ENCODE results near the gene CDV3.

DNA sequence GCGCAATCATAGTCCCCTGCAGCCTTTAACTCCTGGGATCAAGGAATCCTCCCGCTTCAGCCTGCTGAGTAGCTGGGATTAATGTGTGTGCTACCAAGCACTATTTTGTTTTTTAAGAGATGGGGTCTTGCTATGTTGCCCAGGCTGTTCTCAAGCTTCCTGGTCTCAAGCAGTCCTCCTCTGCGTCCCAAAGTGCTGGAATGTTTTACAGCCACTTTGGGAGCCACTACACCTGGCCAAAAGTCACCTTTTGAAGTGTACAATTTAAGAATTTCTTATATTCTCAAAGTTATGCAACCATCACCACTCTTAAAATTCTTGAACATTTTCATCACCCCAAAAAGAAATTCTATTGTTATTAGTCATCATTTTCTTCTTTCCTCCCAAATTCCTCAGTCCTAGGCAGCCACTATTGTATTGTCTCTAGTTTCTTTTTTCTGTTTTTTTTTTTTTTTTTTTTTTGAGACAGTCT, 17.8 kb downstream of the CDV3 start:
- TF ChIP-seq, protein P1, sequence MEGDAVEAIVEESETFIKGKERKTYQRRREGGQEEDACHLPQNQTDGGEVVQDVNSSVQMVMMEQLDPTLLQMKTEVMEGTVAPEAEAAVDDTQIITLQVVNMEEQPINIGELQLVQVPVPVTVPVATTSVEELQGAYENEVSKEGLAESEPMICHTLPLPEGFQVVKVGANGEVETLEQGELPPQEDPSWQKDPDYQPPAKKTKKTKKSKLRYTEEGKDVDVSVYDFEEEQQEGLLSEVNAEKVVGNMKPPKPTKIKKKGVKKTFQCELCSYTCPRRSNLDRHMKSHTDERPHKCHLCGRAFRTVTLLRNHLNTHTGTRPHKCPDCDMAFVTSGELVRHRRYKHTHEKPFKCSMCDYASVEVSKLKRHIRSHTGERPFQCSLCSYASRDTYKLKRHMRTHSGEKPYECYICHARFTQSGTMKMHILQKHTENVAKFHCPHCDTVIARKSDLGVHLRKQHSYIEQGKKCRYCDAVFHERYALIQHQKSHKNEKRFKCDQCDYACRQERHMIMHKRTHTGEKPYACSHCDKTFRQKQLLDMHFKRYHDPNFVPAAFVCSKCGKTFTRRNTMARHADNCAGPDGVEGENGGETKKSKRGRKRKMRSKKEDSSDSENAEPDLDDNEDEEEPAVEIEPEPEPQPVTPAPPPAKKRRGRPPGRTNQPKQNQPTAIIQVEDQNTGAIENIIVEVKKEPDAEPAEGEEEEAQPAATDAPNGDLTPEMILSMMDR (IDR thresholded peaks at IDR 0.05; ENCODE audit: poor library complexity, severe bottlenecking): no peak
- TF ChIP-seq MXI1 (conservative IDR thresholded peaks at IDR 0.05; ENCODE audit: poor library complexity, severe bottlenecking) (no peak), EZH2 (IDR thresholded peaks at IDR 0.05; ENCODE audit: borderline replicate concordance, insufficient read depth, low read length, poor library complexity, severe bottlenecking) (no peak), POLR2AphosphoS5 (IDR thresholded peaks at IDR 0.05) (no peak)
- TF ChIP-seq, protein P2, sequence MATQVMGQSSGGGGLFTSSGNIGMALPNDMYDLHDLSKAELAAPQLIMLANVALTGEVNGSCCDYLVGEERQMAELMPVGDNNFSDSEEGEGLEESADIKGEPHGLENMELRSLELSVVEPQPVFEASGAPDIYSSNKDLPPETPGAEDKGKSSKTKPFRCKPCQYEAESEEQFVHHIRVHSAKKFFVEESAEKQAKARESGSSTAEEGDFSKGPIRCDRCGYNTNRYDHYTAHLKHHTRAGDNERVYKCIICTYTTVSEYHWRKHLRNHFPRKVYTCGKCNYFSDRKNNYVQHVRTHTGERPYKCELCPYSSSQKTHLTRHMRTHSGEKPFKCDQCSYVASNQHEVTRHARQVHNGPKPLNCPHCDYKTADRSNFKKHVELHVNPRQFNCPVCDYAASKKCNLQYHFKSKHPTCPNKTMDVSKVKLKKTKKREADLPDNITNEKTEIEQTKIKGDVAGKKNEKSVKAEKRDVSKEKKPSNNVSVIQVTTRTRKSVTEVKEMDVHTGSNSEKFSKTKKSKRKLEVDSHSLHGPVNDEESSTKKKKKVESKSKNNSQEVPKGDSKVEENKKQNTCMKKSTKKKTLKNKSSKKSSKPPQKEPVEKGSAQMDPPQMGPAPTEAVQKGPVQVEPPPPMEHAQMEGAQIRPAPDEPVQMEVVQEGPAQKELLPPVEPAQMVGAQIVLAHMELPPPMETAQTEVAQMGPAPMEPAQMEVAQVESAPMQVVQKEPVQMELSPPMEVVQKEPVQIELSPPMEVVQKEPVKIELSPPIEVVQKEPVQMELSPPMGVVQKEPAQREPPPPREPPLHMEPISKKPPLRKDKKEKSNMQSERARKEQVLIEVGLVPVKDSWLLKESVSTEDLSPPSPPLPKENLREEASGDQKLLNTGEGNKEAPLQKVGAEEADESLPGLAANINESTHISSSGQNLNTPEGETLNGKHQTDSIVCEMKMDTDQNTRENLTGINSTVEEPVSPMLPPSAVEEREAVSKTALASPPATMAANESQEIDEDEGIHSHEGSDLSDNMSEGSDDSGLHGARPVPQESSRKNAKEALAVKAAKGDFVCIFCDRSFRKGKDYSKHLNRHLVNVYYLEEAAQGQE (IDR thresholded peaks at IDR 0.05; ENCODE audit: borderline replicate concordance): no peak
